ENCODE data around the gene S100A12.

S100A12 gene

GRCh38 chr1:153397051-153397923 lies 21.9 kb upstream of the S100A12 start:
- DNase-seq (ENCODE audit: low read depth in 2 of 2): no peak

GRCh38 chr1:153396461-153396860 lies 21.0 kb upstream of the S100A12 start:
- DNase-seq (ENCODE audit: low read depth in 2 of 2): no peak

- no peak for DNase-seq (ENCODE audit: low read depth in 2 of 2)
Measured at GRCh38 chr1:153395776-153396175, 20.4 kb upstream of the S100A12 start.

DNA sequence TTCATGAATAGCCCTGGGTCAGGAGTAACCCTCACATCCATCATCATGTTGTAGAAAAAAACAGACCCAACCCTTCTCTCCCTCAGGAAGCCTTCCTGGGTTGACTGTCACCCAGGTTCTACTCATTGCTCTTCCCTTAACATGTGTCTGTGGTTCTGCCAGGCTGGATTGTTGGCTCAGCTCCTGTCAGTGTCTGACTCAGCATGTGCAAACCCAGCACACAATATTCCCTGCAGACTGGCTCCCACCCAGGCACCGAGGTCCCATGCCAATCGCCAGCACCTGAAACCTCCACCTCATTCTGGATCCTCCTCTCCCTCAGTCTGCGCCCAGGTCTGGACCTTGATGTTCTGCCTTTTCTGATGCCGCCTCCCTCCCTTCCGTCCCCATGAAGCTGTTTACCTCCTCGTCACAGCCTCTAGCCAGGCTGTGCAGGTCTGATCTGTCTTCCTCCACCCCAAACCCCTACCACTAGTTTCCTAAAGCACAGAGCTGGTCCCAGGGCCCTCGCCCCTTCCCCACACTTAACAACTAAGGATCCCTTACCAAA lies 19.8 kb upstream of the S100A12 start:
- no peak for DNase-seq (ENCODE audit: low read depth in 2 of 2)

DNA sequence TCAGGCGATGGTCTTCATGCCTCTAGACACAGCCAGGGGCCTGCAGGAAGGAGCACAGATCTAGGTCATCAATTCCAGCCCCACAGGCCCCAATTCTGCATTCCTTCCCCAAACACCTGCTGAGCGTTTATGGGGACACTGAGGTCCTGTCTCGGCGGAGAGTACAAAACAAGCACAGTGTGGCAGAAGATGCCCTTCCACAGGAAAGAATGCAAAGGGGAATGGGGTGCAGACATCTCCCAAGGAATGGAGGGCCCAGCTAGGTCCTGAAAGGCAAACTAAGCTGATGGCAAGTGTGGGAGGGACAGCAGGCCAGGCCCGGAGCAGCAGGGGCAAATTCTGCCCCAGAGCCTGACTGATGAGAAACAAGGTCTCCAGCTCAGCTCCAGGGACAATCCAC lies 19.0 kb upstream of the S100A12 start:
- DNase-seq (ENCODE audit: low read depth in 2 of 2): no peak

GRCh38 chr1:153393926-153394325 lies 18.5 kb upstream of the S100A12 start:
- no peak for DNase-seq (ENCODE audit: low read depth in 2 of 2)

DNA sequence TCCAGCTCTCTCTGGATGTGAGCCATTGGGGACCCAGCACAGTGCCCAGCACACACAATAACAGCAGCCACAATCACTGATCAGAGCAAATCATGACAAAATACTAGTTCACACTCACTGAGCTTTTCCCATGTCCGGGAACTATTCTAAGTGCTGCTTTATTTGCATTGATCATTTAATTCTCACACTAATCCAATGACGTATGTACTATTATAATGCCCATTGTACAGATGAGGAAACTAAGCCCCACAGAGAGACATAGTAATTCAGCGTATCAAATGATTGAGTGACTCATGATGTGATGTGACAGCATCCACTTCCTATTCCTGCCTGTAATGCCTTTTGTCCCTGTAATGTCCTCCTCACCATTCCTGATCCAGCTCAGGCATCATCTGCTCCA lies 17.4 kb upstream of the S100A12 start:
- no peak for DNase-seq (ENCODE audit: low read depth in 2 of 2)

DNA sequence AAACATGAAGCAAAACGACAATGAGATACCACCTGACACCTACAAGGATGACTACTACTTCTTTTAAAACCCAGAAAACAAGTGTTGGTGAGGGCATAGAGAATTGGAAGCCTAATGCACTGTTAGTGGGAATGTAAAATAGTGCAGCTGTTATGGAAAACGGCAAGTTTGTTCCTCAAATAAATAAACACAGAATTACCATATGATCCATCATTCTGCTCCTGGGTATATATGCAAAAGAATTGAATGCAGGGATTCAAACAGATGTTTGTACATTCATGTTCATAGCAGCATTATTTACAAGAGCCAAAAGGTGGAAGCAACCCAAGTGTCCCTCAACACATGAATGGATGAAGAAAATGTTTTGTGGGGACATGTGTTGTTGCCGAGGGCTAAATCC lies 16.8 kb upstream of the S100A12 start:
- no peak for DNase-seq (ENCODE audit: low read depth in 2 of 2)

DNA sequence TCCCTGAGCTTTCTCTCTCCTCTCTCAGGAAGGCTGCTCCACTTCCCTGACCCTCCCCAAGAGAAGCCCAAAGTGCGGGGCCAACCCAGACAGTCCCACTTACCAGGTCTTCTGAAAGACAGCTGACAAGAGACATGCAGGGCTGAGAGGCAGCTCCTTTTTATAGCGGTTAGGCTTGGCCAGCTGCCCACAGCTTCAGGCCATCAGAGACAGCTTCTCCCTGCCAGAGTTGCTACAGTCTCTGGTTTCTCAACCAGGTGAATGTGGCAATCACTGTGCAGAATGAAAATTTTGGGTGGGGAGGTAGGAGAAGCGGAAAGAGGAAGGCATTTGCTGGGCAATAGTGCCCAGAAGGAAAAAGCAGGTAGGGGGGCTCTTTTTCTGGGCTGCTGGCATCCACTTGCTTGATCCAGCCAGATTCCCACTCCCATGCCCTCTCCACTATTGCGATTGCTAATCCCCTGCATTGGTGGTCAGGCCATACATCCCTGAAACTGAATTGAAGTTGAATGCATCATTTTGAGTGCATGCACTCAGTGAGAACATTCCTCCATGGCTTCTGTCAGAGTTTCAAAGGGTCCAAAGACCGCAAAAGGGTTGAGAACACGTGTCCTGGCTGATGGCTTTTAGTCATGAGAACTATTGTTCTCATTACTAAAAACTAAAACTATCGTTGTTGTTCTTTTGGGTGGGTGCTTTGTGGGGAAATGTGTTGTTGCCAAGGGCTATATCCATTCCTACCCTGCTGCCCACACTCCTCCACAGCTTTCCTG lies 15.7 kb upstream of the S100A12 start, which contains the start of gene S100A8:
TSS of gene S100A8 (minus strand) at position 136 of the 773 bp plus-strand sequence. CDS start 538 bp downstream, outside the sequence.
- no peak for DNase-seq (ENCODE audit: low read depth in 2 of 2)

GRCh38 chr1:153389973-153390879 lies 14.8 kb upstream of the S100A12 start:
- no peak for DNase-seq (ENCODE audit: low read depth in 2 of 2)

- DNase-seq (ENCODE audit: low read depth in 2 of 2): no peak
Measured at GRCh38 chr1:153389401-153389800, 14.0 kb upstream of the S100A12 start.

GRCh38 chr1:153387785-153388184 lies 12.4 kb upstream of the S100A12 start:
- DNase-seq (ENCODE audit: low read depth in 2 of 2): no peak

- no peak for DNase-seq (ENCODE audit: low read depth in 2 of 2)
Measured at GRCh38 chr1:153387001-153387400, 11.6 kb upstream of the S100A12 start.

- no peak for DNase-seq (ENCODE audit: low read depth in 2 of 2)
Measured at GRCh38 chr1:153386500-153386901, 11.1 kb upstream of the S100A12 start.

- DNase-seq (ENCODE audit: low read depth in 2 of 2): no peak
Measured at GRCh38 chr1:153384958-153385580, 9.6 kb upstream of the S100A12 start.

GRCh38 chr1:153380711-153381110 lies 5.3 kb upstream of the S100A12 start:
- no peak for DNase-seq (ENCODE audit: low read depth in 2 of 2)

DNA sequence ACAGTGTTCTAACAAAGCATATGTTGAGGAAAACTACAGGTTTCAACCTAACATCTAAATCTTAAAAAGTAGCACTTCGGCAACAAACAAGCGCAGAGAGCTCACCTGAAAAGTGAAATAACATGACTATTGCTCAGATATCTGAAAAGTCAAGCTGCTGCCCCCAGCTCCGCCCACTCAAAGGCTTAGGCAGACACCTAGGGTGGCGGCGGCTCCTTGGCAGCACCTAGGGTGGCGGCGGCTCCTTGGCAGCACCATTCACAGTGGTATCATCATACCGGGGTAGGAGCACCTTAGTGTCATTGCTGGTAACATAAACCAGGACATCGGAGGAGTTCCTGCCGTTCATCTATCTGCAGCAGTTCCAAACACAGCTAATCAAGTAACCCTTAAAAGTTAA lies 4.2 kb upstream of the S100A12 start:
- DNase-seq (ENCODE audit: low read depth in 2 of 2): no peak

GRCh38 chr1:153374071-153374470 lies 1.4 kb downstream of the S100A12 start:
- no peak for DNase-seq (ENCODE audit: low read depth in 2 of 2)

GRCh38 chr1:153372571-153372970 lies 2.9 kb downstream of the S100A12 start:
- DNase-seq (ENCODE audit: low read depth in 2 of 2): no peak

DNA sequence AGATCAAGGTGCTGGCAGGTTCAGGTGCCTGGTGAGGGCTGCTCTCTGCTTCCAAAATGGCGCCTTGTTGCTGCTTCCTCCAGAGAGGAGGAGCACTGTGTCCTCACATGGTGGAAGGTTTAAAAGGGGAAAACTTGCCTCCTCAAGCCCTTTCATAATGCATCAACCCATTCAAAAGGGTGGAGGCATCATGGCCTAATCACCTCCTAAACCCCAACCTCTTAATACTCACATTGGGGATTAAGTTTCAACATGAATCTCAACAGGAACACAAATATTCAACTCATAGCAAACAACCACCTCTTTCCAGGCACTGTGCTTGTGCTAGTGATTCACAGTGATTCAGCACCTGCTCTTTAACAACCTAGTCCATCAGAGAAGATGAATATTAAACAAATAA lies 4.2 kb downstream of the S100A12 start:
- DNase-seq (ENCODE audit: low read depth in 2 of 2): no peak

GRCh38 chr1:153370146-153370545 lies 5.3 kb downstream of the S100A12 start:
- DNase-seq (ENCODE audit: low read depth in 2 of 2): no peak
